Measurements from ENCODE around the gene HAUS2.
"Not testable (repeated sequence)": the region's sequence is repeated elsewhere in the genome, so short reads cannot be mapped to it uniquely, and the experiment has no call there.

Gene HAUS2

DNA sequence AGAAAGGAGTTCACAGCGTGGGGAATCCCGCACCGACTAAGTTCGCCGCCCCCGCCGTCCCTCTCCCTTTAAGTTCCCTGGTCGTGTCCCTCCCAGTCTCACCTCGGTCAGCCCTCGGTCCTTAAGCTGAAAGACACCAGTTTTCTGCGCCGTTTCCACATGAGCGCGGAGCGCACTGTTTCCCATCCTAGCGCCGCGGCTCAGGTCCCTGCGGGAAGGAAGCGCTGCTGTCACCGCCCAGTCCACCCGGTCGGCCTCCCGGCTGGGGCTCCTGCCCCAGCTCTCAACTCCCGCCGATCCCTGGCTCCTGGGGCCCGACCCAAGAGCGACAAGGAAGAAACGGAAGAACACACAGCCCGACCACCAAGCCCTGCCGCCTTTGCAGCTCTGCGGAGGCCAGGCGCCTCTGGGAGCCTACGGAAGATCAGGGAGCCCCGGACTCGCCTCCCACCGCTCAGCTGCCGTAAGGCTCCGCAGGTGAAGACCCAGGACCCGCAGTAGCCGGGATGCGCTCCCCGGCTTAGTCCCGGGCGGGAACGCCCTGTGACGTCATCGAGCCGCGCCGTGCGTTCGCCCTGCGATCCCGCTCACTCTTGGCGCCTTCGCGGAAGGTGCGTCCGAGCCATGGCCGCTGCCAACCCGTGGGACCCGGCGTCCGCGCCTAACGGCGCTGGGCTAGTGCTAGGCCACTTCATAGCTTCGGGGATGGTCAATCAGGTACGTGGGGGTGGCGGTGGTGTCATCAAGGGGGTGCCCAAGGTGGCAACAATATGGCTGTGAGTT, at the start of gene HAUS2, which contains the start of gene LRRC57:
Gene HAUS2 (plus strand): TSS at position 590 of the 783 bp plus-strand sequence. CDS start 35 bp downstream, at position 625.
Gene LRRC57 (minus strand): TSS at position 545 of the 783 bp plus-strand sequence. CDS start 359 bp downstream, at position 186.
- DNase-seq (ENCODE audit: low spot score), result peak; percentile 95

DNA sequence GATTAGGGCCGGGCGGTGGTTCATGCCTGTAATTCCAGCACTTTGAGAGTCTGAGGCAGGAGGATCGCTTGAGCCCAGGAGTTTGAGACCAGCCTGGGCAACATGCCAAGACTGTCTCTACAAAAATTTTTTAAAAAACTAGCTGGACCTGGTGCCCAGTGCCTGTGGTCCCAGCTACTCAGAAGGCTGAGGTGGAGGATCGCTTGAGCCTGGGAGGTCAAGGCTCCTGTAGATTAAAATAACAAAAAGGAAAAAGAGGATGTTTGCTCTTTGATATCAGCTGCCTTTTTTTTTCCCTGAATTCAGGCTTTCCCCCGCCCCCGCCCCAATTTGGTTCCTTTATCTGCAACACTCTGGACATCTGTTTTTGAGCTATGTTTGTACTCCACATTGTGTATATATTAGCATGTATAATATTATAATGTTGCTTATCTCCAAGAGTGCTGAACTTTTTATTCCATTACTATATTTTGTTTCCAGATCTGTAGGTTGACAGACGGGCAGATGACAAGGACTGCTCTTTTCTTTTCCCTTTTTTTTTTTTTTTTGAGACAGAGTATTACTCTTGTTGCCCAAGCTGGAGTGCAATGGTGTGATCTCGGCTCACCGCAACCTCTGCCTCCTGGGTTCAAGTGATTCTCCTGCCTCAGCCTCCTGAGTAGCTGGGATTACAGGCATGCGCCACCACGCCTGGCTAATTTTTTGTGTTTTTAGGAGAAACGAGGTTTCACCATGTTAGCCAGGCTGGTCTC, 48.6 kb upstream of the HAUS2 start:
- DNase-seq (ENCODE audit: low spot score), result no peak

DNA sequence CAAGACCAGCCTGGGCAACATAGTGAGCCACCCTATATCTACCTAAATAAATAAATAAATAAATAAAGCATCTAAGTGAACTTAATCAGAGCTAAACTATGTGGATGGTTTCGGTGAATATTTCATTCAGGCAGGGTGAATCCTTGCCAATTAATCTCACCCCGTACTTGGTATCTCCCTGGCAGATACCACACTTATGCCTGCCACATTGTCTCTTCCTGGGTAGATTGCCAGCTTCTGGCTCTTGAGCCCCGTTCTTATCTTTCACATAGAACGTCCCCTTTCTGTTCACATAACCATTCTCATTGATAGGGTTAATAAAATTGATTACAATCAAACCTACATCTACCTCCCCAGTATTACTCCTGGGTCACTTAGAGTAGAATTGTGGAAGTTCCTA, 46.2 kb upstream of the HAUS2 start:
- no peak for DNase-seq (ENCODE audit: low spot score)

DNA sequence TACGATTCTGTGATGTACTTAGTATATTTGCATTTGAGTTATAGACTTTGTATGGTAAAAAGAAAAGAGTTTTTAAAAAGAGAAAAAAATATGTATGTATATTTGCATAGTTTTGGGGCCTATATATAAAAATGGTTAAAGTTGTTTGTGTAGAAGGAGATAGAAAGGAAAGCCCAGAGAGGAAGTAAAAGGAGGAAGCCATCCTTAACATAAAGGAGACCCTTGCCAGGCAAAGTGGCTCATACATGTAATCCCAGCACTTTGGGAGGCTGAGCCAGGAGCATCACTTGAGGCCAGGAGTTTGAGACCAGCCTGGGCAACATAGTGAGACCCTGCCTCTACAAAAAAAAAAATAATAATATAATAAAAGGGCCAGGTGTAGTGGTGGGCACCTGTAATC, 44.8 kb upstream of the HAUS2 start:
- DNase-seq (ENCODE audit: low spot score), result no peak

DNA sequence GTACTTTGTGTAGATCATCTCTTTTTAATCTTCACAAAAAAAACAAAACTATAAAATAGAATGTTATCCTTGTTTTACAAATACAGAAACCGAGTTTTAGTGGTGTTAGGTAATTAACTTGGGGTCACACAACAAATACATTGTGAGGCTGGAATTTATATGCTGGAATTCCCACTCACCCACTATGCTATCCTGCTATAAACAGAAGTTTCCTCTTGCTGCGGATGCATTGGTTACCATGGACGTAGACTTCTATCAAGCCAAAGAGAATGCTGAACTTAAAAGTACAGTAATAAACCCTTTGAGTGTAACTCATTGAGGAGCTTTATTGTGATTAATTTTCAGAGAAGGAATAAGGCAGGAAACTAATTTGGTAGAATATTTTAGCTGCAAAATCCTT, 44.0 kb upstream of the HAUS2 start:
- no peak for DNase-seq (ENCODE audit: low spot score)

DNA sequence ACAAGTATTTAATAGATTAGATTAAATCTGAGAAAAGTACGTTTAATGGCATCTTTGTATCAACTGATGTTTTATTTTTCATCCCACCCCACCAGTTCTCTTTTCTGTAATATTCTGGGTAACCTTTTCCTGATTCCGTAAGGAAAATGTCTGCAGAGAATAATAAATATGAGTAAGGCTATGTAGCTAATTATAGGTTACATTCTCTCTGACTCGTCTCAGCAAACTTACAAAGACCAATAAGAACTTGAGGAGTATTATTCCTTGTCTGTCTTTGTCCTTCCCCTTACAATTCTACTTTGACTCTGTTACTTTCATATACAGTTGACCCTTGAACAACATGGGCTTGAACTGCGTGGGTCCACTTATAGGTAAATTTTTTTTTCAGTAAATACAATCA, 41.1 kb upstream of the HAUS2 start:
- DNase-seq (ENCODE audit: low spot score), result no peak

DNA sequence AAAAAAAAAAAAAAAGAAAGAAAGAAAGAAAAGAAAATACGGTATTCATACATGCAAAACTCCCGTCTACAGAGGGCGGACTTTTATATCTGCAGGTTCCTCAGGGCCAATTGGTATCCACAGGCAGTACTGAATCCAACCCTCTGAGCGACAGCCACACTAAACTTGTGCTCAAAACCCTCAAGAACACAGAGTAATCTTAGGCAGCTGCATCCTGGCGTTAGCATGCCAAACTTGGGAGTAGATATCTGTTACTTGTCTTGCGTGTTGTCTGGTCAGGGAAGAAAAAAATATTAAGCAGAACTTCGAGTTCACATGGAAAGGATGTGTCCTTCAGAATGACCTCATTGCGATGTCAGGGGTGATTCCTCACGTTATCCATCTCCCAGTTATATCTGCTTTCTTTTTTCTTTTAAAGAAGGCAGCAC, 40.4 kb upstream of the HAUS2 start:
- no peak for DNase-seq (ENCODE audit: low spot score)

DNA sequence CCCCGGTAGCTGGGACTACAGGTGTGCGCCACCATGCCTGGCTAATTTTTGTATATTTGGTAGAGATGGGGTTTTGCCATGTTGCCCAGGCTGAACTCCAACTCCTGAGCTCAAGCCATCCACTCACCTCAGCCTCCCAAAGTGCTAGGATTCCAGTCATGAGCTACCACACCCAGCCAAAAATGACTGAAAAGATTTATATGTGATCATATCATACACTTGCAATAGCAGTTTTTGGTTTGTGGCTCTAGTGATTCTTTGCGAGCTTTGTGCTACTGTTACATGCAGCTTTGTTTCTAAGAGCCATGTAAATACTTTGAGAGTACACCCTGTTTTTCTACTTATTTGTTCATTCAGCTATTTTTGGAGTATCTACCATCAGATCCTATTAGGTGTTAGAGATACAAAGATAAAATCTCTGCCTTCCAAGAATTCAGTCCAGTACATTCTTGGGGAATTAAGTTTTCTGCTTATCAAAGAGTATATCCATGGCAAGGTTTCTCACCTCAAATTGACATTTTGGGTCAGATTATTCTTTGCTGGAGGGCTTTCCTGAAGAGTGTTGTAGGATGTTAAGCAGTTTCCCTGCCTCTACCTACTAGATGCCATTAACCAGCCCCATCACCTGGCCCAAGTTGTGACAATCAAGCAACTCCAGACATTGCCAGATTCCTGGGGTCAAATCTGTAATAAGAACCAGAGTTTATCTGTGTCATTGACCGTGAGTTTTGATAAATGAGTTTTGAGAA, 38.2 kb upstream of the HAUS2 start:
- DNase-seq (ENCODE audit: low spot score), result no peak

DNA sequence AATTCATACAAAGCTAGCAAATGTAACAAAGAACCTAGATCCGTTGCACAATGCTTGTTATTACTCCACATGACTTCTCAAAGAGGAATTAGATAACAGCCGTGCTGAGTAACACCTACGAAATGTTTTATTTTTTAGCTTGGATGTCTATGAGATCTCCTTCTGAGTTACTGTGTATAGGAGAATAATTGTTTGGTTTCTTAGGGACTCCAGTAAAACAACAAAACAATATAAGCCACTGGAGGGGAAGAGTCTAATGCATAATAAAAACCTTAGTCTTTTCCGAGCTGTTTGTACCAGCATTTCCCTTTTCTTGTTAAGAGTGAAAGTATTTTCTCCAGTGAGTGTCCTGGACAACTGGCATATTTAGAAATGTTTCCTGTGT, 37.6 kb upstream of the HAUS2 start:
- DNase-seq (ENCODE audit: low spot score), result no peak

DNA sequence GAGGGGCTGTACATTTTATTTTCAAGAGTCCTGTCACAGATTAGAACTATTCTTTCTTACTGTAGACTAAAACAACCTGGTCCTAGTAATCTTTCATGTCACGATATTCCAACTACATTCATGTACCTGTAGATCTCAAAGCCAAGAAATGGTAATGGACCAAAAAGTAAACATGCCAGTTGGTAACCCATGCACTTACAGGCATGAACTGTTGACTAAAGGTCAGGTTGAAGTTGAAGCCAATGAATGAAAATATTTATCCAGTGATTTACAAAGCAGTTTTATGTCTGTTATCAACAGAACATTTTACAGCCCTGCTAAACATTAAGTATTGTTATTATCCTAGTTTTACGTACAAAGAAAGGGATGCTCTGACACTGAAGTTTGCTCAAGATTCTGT, 25.3 kb upstream of the HAUS2 start:
- no peak for DNase-seq (ENCODE audit: low spot score)

DNA sequence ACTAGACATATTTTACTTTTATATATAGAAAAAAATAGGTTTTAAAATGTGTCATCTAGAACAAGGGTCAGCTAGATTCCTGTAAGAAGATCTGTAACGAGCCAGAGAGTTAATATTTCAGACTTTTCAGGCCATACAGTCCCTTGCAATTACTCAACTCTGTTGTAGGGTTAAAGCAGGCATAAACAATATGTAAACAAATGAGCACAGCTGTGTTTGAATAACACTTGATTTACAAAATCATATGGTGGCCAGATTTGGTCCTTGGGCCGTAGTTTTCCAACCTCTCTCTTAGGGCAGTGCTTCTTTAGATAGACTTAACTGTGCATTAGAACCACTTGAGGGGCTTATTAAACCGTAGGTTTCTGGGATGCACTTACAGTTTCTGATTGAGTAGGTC, 19.7 kb upstream of the HAUS2 start:
- DNase-seq (ENCODE audit: low spot score), result no peak

DNA sequence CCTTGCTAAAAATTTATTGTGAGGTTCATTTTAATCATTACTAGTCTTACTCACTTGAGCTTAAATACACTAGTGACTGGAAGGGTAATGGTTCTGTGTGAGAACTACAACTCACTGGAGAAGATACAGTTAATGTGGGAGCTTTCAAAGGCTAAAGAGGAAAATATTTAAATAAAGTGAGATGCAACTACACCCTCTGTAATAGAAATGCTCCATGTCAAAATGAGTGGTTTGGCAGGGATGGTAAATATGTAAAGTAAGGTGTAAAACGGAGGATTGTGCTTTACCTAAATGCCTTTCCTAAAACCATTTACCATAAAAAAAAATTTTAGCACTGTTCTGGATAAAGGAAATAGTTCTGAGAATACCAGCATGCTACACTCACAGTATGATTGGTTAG, 15.4 kb upstream of the HAUS2 start:
- DNase-seq (ENCODE audit: low spot score), result no peak

DNA sequence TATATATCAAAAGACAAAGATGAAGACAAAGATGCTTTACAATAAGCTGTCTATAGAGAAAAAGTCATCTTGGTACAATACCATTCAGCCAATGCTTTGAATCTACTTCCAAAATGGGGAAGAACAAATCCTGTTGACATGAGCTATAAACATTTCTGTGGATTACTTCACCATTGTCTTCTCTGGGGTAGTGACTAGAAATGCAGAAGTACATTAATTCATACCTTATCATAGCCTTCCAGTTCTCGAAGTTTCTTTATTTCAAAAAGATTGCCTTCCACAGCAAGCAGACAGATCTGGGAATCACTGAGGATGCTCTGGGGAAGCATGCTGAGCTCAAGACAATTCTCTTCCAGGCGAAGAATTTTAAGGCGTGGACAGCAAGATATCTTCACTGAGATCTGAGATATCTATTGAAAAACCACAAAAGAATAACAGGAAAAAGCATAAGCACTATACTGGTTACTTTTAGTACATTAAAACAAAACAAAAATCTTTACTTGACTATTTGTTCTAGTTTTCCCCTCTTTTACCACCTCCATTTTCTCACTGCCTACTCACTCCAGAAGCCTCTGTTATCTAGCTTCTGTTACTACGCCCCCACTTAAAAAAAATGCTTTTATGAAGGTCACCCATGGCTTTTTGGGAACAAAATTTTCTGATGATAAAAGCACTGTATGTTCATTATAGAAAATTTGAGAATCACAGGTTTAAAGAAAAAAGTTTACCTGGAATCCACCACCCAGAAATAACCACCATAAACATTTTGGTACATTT, 3.6 kb upstream of the HAUS2 start:
- no peak for DNase-seq (ENCODE audit: low spot score)

DNA sequence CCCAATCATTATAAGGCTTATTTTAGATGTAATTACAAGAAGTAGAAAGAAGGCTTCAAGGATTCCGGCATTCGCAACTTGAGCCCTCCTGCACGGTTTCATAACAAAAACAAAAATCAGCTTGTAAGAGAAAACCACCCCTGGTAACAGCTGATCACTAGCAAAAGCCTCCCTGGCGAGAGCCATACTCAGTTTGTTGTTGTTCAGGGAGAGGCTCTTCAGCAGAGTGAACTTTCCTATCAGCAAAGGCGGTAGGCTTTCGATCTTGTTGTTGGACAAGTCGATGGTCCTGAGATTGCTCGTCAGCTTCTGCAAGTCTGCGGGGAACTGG, 755 bp upstream of the HAUS2 start:
- DNase-seq (ENCODE audit: low spot score), result no peak

DNA sequence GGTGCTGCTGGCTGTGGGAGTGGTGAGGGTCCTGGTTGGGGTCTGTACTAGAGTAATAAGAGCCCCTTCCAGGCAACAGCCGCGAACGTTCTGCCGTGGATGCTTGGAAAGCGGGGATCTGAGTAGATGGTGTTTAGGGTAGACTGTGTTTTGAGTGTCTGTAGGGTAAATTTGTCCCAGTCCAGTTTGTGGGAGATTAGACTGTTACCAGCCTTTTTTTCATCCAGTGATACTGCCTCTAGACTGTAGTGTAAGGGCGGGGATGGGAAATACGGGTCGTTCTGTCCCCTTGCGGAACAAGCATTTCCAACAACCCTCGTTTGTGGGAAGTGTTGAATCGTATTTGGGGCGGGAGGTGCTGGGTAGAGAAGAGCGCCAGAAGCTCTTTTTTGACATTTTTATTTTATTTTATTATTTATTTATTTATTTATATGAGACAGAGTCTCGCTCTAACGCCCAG, 424 bp downstream of the HAUS2 start:
- peak; percentile 46 for DNase-seq (ENCODE audit: low spot score)

DNA sequence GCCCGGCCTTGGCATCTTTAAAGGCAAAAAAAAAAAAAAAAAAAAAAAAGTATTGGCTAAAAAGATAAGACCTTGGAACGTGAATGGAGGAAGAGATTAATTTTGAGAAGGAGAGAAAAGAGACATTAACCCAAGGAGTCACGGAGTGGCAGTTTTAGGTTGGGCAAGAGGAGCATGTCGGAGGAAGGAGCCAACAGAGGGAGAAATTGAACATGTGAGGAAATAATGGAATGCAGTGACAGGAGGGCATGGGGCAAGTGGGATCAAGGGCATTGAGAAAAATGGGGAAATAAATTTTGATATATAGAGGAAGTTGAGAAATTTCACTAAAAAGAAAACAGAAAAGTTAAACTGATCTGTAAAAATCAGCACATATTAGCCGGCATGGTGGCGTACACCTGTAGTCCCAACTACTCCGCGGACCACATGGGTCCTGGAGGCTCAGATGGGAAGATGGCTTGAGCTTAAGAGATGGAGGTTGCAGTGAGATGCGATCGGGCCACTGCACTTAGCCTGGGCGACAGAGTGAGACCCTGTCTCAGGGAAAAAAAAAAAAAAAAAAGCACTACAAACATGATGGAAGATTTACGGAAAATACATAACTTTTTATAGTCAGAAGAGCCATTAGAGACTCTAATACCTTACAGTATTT, 1.2 kb downstream of the HAUS2 start:
- no peak for DNase-seq (ENCODE audit: low spot score)

DNA sequence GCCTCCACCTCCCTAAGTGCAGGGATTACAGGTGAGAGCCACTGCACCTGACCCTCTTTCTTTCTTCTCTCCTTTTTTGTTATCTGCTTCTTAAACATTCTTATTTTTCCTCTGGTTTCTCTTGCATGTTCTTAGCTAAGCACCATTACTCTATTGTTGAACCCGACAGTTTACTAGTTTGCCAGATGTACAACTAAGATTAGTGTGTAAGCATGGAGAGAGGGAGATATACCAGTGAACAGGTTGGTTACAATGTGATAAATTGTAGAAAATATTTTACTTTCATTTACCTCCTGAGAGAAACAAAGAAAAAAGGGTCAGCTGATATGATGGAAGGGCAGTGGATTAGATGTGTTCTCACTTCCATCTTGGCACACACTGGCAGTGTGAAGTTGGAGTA, 4.9 kb downstream of the HAUS2 start:
- no peak for DNase-seq (ENCODE audit: low spot score)

DNA sequence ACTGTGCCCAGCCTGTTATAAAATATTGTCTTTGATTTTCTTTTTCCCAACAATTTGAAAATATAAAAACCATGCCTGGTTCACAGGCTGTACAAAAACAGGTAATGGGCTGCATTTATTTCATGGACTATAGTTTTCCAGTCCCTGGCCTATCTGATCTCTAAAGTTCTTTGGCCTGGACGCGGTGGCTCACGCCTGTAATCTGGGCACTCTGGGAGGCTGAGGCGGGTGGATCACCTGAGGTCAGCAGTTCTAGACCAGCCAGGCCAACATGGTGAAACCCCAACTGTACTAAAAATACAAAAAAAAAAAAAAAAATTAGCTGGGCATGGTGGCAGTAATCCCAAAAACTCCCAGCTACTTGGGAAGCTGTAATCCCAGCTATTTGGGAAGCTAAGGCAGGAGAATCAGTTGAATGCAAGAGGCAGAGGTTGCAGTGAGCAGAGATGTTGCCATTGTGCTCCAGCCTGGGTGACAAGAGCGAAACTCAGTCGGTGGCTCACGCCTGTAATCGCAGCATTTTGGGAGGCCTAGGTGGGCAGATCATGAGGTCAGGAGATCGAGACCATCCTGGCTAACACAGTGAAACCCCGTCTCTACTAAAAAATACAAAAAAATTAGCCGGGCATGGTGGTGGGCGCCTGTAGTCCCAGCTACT, 8.0 kb downstream of the HAUS2 start:
- DNase-seq (ENCODE audit: low spot score), result not testable (repeated sequence)

DNA sequence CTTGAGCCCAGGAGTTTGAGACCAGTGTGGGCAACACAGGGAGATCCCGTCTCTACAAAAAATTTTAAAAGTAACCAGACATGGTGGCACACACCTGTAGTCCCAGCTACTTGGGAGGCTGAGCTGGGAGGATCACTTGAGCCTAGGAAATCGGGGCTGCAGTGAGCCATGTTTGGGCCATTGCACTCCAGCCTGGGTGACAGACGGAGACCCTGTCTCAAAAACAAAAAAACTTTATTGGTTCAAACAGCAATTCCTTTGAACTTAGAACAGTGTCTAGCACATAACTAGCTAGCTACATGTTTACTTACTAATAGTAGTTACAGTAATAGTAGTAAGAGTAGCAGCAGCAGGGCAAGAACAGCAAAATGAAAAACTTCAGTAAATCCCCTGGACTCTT, 10.1 kb downstream of the HAUS2 start:
- DNase-seq (ENCODE audit: low spot score), result no peak

DNA sequence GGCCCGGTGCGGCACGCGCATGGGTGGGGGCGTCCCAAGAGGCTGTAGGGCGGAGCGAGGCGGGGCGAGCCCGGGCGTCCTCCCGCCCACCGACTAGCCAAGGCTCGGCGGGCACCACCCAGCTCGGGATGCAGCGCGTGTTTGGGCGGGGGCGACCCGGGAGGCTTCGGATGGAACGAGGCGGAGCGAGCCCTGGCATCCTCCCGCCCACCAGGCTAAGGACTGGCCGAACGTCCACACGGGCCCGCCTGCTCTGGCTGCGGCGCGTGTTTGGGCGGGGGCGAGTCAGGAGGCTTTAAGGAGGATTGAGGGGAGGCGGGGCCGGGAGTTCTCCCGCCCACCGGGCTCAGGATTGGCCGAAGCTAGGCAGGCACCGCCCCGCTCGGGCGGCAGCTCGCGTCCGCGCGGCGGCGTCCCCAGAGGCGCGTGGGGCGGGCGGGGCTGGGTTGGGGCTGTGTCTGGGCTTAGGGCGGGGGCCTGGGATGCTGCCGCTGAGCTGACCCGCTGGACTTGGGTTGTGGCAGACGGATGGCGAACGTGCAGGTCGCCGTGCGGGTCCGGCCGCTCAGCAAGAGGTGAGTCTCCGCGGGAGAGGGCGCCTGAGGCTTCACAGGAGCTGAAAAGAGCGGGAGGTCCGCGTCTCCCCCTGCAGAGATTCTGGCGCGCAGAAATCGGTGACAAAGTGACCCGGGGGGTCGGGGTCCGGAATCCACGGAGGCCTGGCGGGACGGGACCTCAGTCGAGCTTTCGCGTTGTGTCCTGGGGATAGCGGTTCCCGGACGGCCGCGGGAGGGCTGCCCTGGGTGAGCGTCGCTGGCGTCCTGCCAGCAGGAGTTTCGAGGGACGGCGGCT, 26.8 kb downstream of the HAUS2 start, which contains the start of gene STARD9:
Gene STARD9 (plus strand): TSS at position 419 of the 852 bp plus-strand sequence. CDS start 110 bp downstream, at position 529.
- peak; percentile 99 for DNase-seq (ENCODE audit: low spot score)
